Choroid plexus epithelial cell (primary cell): ENCODE results near the gene WFIKKN2.

Experiments
- DNase-seq: peaks from one replicate; pipeline ENCODE4 v3.0.0-alpha.2; 2010; ENCODE audit warnings: low read depth
- H3K4me3 ChIP-seq: 2 replicates; pipeline ENCODE4 v1.5.1; 2011; ENCODE audit warnings: low read depth, mild to moderate bottlenecking, control low read depth, low read length, moderate library complexity
- CTCF ChIP-seq: conservative IDR thresholded peaks from 2 replicates; pipeline ENCODE4 v1.5.1; 2011; ENCODE audit warnings: low read depth, mild to moderate bottlenecking, control low read depth, inconsistent platforms, low read length, moderate library complexity

The WFIKKN2 gene

DNA sequence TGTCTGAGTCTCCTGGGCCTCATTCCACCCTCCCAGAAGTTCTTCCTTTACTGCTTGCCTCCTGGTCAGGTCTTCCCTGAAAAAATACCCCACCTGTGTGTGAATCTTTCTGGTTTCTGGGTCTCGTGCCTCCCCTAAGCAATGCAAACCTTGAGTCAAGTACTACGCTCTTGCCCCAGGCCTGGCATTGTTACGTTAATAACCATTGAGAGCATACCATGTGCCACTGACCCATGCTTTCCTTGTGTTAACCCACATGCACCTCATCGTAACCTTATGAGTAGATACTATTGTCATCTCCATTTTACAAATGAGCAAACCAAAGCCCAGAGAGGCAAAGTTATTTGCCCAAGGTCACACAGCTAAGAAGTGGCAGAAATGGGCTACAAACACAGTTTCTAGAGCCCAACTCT is 56.2 kb downstream of the WFIKKN2 start:
- H3K4me3 ChIP-seq = no peak overlapping the region

More for the DNA sequence above, 56.2 kb downstream of the WFIKKN2 start:
- DNase-seq = no peak
- TF ChIP-seq CTCF = no peak
